Suprapubic skin (tissue), 4 donors: ENCODE data around the gene BIN1. TPM values are rescaled to one million over a fixed set of nuclear protein-coding genes. Genes with fewer than 3 reads are reported as not detected.

Source experiments
- DNase-seq, 2 donors: peaks; one replicate each; pipeline ENCODE4 v3.0.0-alpha.2; 2019; ENCODE audit warnings: low spot score in 2 of 2
- H3K27ac ChIP-seq: fragments of 200-600 bp; sonication (generic); one replicate; pipeline ENCODE4 v1.5.1; 2019
- H3K27me3 ChIP-seq: fragments of 200-600 bp; sonication (generic); one replicate; pipeline ENCODE4 v1.5.1; 2019
- H3K36me3 ChIP-seq: fragments of 200-600 bp; sonication (generic); one replicate; pipeline ENCODE4 v1.5.1; 2019
- H3K4me1 ChIP-seq: fragments of 200-600 bp; sonication (generic); one replicate; pipeline ENCODE4 v1.5.1; 2019
- H3K4me3 ChIP-seq: fragments of 200-600 bp; sonication (generic); one replicate; pipeline ENCODE4 v1.5.1; 2019; ENCODE audit warnings: mild to moderate bottlenecking
- H3K9me3 ChIP-seq: fragments of 200-600 bp; sonication (generic); one replicate; pipeline ENCODE4 v1.5.1; 2019
- CTCF ChIP-seq, 2 donors: fragments of 200-600 bp in 1 of 2; fragments of 450-650 bp in 1 of 2; sonication (generic) in 1 of 2; IDR thresholded peaks; one replicate each; pipeline ENCODE4 v1.5.1; 2016 to 2019; ENCODE audit warnings: antibody characterized with exemption in 2 of 2, mild to moderate bottlenecking in 1 of 2, moderate library complexity in 1 of 2
- EP300 ChIP-seq: sonication (generic); formaldehyde crosslinking; IDR thresholded peaks from one replicate; pipeline ENCODE4 v1.6.1; 2017; ENCODE audit warnings: antibody characterized with exemption
- POLR2A ChIP-seq, 2 donors: fragments of 450-650 bp; IDR thresholded peaks; one replicate each; pipeline ENCODE4 v1.6.1; 2017; ENCODE audit warnings: antibody characterized with exemption in 2 of 2, mild to moderate bottlenecking in 2 of 2, moderate library complexity in 2 of 2
- POLR2AphosphoS5 ChIP-seq, 3 donors: sonication (generic); formaldehyde crosslinking; IDR thresholded peaks; one replicate each; pipeline ENCODE4 v1.6.1; 2017; ENCODE audit warnings: antibody characterized with exemption in 3 of 3
- WGBS: methylation state at CpG from one replicate; pipeline ENCODE4 v1.1.5; 2018; 5-methylcytosine and 5-hydroxymethylcytosine counted together
- total RNA-seq, 4 donors: library from RNA; depleted of rRNA; stranded (reverse); fragments of >200 nt; gene quantifications; one replicate each; pipeline ENCODE4 v1.1.0, GENCODE V29; 2016

The BIN1 gene
- total RNA-seq, 4 donors from 2014 or later = 5.6 to 13.3 (median 8.8) TPM

DNA sequence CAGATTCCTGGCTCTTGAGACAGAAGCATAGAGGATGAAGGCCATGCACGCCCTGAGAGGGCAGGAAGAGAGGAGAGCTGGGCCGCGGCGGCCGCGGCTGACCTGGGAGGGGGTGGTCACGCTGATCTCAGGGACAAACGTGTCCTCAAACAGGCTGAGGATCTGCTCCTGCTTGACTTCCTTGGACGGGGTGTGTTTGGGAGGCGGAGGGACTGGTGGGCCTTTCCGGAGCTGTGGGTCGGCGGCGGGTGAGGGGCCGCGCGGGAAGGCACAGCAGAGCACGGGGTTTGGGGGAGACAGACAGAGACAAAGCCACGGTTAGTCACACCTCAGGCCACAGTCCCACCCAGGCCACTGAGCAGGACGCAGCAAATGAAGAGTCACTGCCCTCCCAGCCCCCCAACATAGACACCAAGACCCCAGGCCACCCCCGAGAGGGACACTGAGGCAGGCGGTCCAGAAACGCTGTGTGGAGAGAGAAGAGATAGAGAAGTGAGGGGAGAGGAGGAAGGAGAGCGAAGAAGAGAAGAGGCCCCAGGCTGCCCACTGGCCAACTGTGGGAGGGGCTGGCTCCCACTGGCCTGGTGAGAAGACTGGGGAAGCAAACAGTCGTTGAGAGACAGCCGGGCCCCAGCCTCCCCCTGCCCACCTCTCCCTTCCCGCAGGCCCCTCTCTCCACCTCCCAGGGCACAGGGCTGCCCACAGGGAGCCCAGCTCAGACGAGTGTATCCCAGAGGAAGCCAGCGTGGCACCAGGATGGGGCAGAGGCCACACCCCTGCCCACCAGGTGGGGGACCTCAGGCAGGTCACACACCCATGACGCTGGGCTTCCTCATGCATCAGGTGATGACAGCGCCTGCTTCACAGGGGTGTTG lies 49.3 kb downstream of the BIN1 start:
- no peak for DNase-seq
- Histone ChIP-seq H3K9me3 (no peaks in the 10 kb centered on the region), H3K4me3 (no peak overlapping the region), H3K27ac (no peak overlapping the region), H3K27me3 (no peaks in the 10 kb centered on the region), H3K36me3 (peaks cover 14% of the 10 kb centered on the region), H3K4me1 (peaks cover 6% of the 10 kb centered on the region)
- 91% methylated on average over 28 of the region's 31 CpGs for WGBS
- TF ChIP-seq POLR2A (IDR thresholded peaks at IDR 0.05) (no peak), EP300 (no peak), CTCF (IDR thresholded peaks at IDR 0.05) (no peak), POLR2AphosphoS5 (IDR thresholded peaks at IDR 0.05) (no peak)

DNA sequence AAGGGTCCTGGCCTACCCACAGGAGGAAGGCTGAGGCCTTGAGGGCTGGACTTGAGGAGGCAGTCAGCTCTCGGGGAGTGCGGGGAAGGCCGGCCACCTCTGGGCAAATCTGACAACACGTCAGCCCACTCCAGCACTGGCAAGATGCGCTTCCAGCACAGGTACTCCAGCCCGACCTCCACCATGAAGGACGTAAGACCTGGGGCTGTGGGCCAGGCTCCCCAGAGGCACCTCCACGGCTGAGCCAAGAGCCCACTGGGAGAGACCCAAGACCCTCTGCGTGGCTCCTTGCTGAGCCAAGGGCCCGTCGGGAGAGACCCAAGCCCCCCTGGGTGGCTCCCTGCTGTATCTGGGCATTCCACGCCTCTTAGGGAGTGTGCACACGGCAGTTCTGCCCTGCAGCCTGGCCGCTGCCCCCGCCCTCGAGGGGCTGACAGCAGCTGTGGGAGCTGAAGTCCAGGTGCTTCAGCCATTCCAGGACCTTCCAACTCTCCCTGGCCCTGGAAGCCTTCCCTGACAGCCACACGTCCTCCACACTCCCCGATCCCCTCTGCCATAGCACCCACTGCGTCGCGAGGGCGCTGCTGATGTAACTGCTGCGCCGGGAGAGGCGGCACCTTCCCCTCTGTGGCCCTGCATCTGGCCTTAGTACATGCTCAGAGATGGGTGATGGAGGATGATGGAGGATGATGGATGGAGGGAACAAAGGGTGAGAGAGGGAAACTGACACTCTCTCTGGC lies 50.2 kb downstream of the BIN1 start:
- peaks cover 14% of the 10 kb centered on the region for H3K36me3 ChIP-seq
- no peaks in the 10 kb centered on the region for H3K27me3 ChIP-seq
- H3K4me3 ChIP-seq = no peak overlapping the region
- no peak for DNase-seq
- H3K27ac ChIP-seq = no peak overlapping the region
- H3K9me3 ChIP-seq = no peaks in the 10 kb centered on the region
- TF ChIP-seq POLR2AphosphoS5 (IDR thresholded peaks at IDR 0.05) (no peak), EP300 (no peak), CTCF (IDR thresholded peaks at IDR 0.05) (no peak), POLR2A (IDR thresholded peaks at IDR 0.05) (no peak)
- H3K4me1 ChIP-seq = peaks cover 3% of the 10 kb centered on the region
- WGBS = 91% methylated on average over 14 of the region's 25 CpGs

DNA sequence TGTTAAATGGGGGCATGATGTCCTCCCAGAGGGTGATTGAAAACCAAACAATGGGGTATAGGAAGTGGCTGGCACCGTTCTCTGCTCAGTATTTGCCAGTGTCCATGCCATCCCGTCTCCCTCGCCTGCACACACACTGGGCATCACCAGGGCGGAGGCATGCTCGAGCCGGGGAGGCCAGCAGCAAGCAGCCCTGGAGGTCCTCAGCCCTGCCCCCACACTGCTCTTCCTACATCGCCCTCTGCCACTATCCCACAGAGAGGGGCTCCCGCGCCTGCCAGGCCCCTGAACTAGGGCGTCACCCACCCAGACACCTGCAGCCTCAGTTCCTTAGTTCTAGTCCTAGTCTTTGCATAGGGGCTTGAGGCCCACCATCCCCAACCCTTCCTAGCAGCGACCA lies 50.9 kb downstream of the BIN1 start:
- no peak overlapping the region for H3K4me3 ChIP-seq
- WGBS = 97% methylated on average over 11 of the region's 11 CpGs
- TF ChIP-seq EP300 = no peak
- TF ChIP-seq CTCF (IDR thresholded peaks at IDR 0.05) = no peak
- no peak for TF ChIP-seq POLR2A (IDR thresholded peaks at IDR 0.05)
- TF ChIP-seq POLR2AphosphoS5 (IDR thresholded peaks at IDR 0.05) = no peak

DNA sequence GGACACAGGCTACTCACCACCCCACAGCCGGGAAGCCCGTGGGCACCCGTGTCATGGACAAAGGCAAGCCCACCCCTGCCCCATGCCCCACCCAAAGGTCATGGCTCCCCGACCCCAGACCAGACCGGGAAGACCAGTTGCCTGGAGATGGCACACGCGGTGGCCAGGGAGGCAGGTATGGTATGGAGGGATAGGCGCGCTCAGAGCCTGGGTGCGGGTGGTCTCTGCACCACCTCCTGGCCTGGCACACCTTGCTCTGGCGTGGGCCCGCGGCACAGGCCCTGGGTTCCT lies 51.2 kb downstream of the BIN1 start:
- no CpG with 5 or more reads among the region's 13 CpGs for WGBS
- H3K27me3 ChIP-seq = no peaks in the 10 kb centered on the region
- H3K4me3 ChIP-seq = no peak overlapping the region
- H3K36me3 ChIP-seq = peaks cover 14% of the 10 kb centered on the region
- TF ChIP-seq EP300 = no peak
- no peak for TF ChIP-seq POLR2AphosphoS5 (IDR thresholded peaks at IDR 0.05)
- TF ChIP-seq CTCF (IDR thresholded peaks at IDR 0.05) = no peak
- no peak for TF ChIP-seq POLR2A (IDR thresholded peaks at IDR 0.05)
- no peaks in the 10 kb centered on the region for H3K4me1 ChIP-seq
- no peak for DNase-seq
- H3K27ac ChIP-seq = no peak overlapping the region
- H3K9me3 ChIP-seq = no peaks in the 10 kb centered on the region

More for the DNA sequence above, 50.9 kb downstream of the BIN1 start:
- no peaks in the 10 kb centered on the region for H3K9me3 ChIP-seq
- H3K27ac ChIP-seq = no peak overlapping the region
- H3K27me3 ChIP-seq = no peaks in the 10 kb centered on the region
- H3K36me3 ChIP-seq = peaks cover 14% of the 10 kb centered on the region
- no peak for DNase-seq
- no peaks in the 10 kb centered on the region for H3K4me1 ChIP-seq
